Measurements from ENCODE around the gene MRM1.
"Not testable (repeated sequence)": the region's sequence is repeated elsewhere in the genome, so short reads cannot be mapped to it uniquely, and the experiment has no call there.

MRM1 gene

DNA sequence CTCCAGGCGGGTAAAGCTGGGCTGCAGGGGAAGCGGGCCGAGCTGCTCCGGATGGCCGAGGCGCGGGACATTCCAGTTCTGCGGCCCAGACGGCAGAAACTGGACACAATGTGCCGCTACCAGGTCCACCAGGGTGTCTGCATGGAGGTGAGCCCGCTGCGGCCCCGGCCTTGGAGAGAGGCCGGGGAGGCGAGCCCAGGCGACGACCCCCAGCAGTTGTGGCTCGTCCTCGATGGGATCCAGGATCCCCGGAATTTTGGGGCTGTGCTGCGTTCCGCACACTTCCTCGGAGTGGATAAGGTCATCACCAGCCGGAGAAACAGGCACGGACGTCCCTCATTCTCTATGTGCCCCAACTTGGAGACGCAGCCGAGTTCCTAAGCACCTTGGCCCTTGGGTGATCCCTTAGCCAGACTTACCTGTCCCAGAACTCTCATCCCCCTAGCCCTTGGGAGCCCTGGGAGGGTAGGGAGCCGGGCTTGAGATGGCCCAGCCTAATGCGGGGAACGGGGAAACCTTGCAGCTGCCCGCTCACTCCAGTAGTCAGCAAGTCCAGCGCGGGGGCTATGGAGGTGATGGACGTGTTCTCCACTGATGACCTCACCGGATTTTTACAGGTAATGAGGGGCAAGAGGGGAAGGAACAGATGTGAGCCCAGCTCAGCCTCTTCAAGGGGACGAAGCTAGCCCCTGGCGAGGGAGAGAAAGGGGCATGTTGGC, 806 bp downstream of the MRM1 start:
- no peaks in the 10 kb centered on the region for H3K27me3 Mint-ChIP-seq (ENCODE audit: low read depth)
- H3K4me1 Mint-ChIP-seq = peaks cover 21% of the 10 kb centered on the region
- H3K36me3 Mint-ChIP-seq (ENCODE audit: low read depth) = no peaks in the 10 kb centered on the region
- H3K27ac Mint-ChIP-seq = no peak overlapping the region
- no peak for TF ChIP-seq CTCF (IDR thresholded peaks at IDR 0.05; ENCODE audit: unreplicated experiment in 3 of 3)
- no peaks in the 10 kb centered on the region for H3K9me3 Mint-ChIP-seq
- H3K4me3 Mint-ChIP-seq = peak overlapping the region; percentile 91 to 94 (median 93)

- no peaks in the 10 kb centered on the region for H3K9me3 Mint-ChIP-seq
- peak overlapping the region; percentile 91 to 94 (median 93) for H3K4me3 Mint-ChIP-seq
- peaks cover 21% of the 10 kb centered on the region for H3K4me1 Mint-ChIP-seq
- peaks cover 3% of the 10 kb centered on the region for H3K27me3 Mint-ChIP-seq (ENCODE audit: low read depth)
- H3K27ac Mint-ChIP-seq = no peak overlapping the region
- H3K36me3 Mint-ChIP-seq (ENCODE audit: low read depth) = no peaks in the 10 kb centered on the region
- peak; percentile 76 to 85 (median 85) for TF ChIP-seq CTCF (IDR thresholded peaks at IDR 0.05; ENCODE audit: unreplicated experiment in 3 of 3)
Measured at GRCh38 chr17:36602924-36603384, 1.6 kb downstream of the MRM1 start.

DNA sequence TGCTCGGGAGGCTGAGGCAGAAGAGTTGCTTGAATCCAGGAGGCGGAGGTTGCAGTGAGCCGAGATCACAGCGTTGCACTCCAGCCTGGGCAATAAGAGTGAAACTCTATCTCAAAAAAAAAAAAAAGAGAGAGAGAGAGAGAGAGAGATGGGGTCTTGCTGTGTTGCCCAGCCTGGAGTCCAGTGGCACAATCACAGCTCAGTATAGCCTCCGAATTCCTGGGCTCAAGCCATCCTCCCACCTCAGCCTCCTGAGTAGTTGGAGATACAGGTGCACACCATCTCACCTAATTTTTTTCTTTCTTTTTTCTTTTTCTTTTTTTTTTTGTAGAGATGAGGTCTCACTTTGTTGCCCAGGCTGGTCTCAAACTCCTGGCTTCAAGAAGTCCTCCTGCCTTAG, 3.6 kb downstream of the MRM1 start:
- Mint-ChIP-seq H3K4me3 (peak overlapping the region in 1 of 3 experiments; percentile 5), H3K27me3 (ENCODE audit: low read depth) (peaks cover 11% of the 10 kb centered on the region), H3K4me1 (peaks cover 21% of the 10 kb centered on the region)
- H3K9me3 Mint-ChIP-seq; H3K27ac Mint-ChIP-seq; H3K36me3 Mint-ChIP-seq (ENCODE audit: low read depth): not testable (repeated sequence)

GRCh38 chr17:36608280-36608679, 6.9 kb downstream of the MRM1 start:
- Mint-ChIP-seq H3K4me1 (peaks cover 5% of the 10 kb centered on the region), H3K9me3 (no peaks in the 10 kb centered on the region), H3K27me3 (ENCODE audit: low read depth) (peaks cover 13% of the 10 kb centered on the region), H3K4me3 (no peak overlapping the region), H3K36me3 (ENCODE audit: low read depth) (no peaks in the 10 kb centered on the region), H3K27ac (no peak overlapping the region)
- TF ChIP-seq CTCF (IDR thresholded peaks at IDR 0.05; ENCODE audit: unreplicated experiment in 3 of 3) = no peak

- Mint-ChIP-seq H3K9me3 (no peaks in the 10 kb centered on the region), H3K27ac (no peak overlapping the region), H3K4me1 (peaks cover 9% of the 10 kb centered on the region), H3K4me3 (no peak overlapping the region), H3K36me3 (ENCODE audit: low read depth) (no peaks in the 10 kb centered on the region), H3K27me3 (ENCODE audit: low read depth) (peaks cover 19% of the 10 kb centered on the region)
- TF ChIP-seq CTCF (IDR thresholded peaks at IDR 0.05; ENCODE audit: unreplicated experiment in 3 of 3) = peak; percentile 60 to 63 (median 61)
Measured at GRCh38 chr17:36608794-36609497, 7.6 kb downstream of the MRM1 start.

DNA sequence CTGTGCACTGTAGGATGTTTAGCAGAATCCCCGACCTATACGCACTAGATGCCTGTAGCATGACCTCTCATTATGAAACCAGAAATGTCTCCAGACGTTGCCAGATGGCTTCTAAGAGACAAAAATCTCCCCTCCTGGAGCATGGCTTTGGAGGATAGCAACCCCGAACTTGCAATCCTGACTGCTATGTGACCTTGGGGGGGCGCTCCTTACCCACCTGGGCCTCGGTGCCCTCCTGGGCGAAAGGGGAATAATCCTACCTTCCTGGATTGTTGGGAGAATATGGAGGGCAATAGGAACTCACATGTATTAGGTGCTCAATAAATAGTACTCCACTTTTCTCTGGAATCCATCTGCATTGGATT, 8.1 kb downstream of the MRM1 start:
- H3K4me1 Mint-ChIP-seq = peaks cover 8% of the 10 kb centered on the region
- no peak for TF ChIP-seq CTCF (IDR thresholded peaks at IDR 0.05; ENCODE audit: unreplicated experiment in 3 of 3)
- no peaks in the 10 kb centered on the region for H3K36me3 Mint-ChIP-seq (ENCODE audit: low read depth)
- H3K9me3 Mint-ChIP-seq = no peaks in the 10 kb centered on the region
- H3K4me3 Mint-ChIP-seq = no peak overlapping the region
- no peak overlapping the region for H3K27ac Mint-ChIP-seq
- H3K27me3 Mint-ChIP-seq (ENCODE audit: low read depth) = peaks cover 24% of the 10 kb centered on the region

Data from nephron (organoid).